ENCODE data around the gene HEYL. TPM values are rescaled to one million over a fixed set of nuclear protein-coding genes. Genes with fewer than 3 reads are reported as not detected.
"Not testable (repeated sequence)": the region's sequence is repeated elsewhere in the genome, so short reads cannot be mapped to it uniquely, and the experiment has no call there.

Gene HEYL
- total and polyA plus RNA-seq, 9 of the 15 experiments (the other 6 are each of a cell fraction or from before 2014, with no cell fraction given), result 0.13 to 0.89 (median 0.25) TPM

DNA sequence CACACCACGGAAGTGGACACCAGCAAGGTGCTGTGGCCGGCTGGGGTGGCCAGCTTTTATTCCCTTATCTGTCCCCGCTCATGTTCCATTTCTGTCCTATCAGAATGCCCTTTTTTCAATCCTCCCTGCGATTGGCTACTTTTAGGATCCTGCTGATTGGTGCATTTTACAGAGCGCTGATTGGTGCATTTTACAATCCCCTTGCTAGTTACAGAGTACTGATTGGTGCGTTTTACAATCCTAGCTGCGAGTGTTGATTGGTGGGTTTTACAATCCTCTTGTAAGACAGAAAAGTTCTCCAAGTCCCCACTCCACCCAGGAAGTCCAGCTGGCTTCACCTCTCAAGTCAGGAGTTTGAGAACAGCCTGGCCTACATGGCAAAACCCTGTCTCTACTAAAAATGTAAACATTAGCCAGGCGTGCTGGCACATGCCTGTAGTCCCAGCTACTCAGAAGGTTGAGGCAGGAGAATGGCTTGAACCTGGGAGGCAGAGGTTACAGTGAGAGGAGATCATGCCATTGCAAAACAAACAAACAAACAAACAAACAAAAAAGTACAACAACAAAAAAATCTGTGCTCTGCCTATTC is 37.7 kb downstream of the HEYL start:
- CTCF ChIA-PET (ENCODE audit: low intra/inter-chr PET ratio); H3K4me2 ChIP-seq (ENCODE audit: insufficient read depth, low read length); intact Hi-C loops (cut with micrococcal nuclease); H3K79me2 ChIP-seq (ENCODE audit: control insufficient read depth, insufficient read depth, low read length); H3K9me1 ChIP-seq (ENCODE audit: control insufficient read depth, insufficient read depth, low read length); H3K36me3 ChIP-seq (ENCODE audit: control insufficient read depth, insufficient read depth, low read length); H3K9me3 ChIP-seq (replicated peaks; ENCODE audit: control insufficient read depth, insufficient read depth, low read depth, low read length); H3K4me3 ChIP-seq; ATAC-seq; BruUV-seq (replicated peaks); H3K27ac ChIP-seq (ENCODE audit: extremely low read depth, low read depth, low read length); H3K9ac ChIP-seq (ENCODE audit: insufficient read depth in 1 of 2, low read depth in 2 of 2, low read length in 2 of 2); H3K27me3 ChIP-seq (ENCODE audit: control insufficient read depth in 2 of 2, insufficient read depth in 2 of 2, low read length in 2 of 2); FAIRE-seq; in situ Hi-C loops (cut with MboI); DNase-seq (ENCODE audit: extremely low read depth in 1 of 4, low spot score in 3 of 4); H2AFZ ChIP-seq (ENCODE audit: low read depth, low read length); H3K4me1 ChIP-seq (replicated peaks in 1 of 2; ENCODE audit: control insufficient read depth in 2 of 2, insufficient read depth in 2 of 2, low read length in 2 of 2); H4K20me1 ChIP-seq (replicated peaks; ENCODE audit: control insufficient read depth, insufficient read depth, low read length); TF ChIP-seq FOXM1 (CRISPR knock-in tag; IDR thresholded peaks at IDR 0.05; ENCODE audit: low read depth): not testable (repeated sequence)
- 23% methylated on average over 8 of the region's 8 CpGs for WGBS (ENCODE audit: insufficient coverage, low coverage, missing lambda C conversion rate)
- POLR2A ChIA-PET, result interaction anchor here (0.7 to 1.0 kb wide), 2 partner anchors 26 to 112 kb away, joined by 3 read pairs; no protein-coding TSS in a partner anchor
- TF ChIP-seq FOXM1 (IDR thresholded peaks at IDR 0.05; ENCODE audit: low read depth), result 0 out of 2 replicates have a peak, but pooled peaks have one; percentile 33
- TF ChIP-seq CC2D1A (IDR thresholded peaks at IDR 0.05), result peak; percentile 60
- peak; percentile 5 for TF ChIP-seq RBM25 (IDR thresholded peaks at IDR 0.05; ENCODE audit: low read depth, low read length, severe bottlenecking)
- peak; percentile 22 for TF ChIP-seq NFYB (IDR thresholded peaks at IDR 0.05; ENCODE audit: extremely low read depth, insufficient read length)
- TF ChIP-seq, protein P1, sequence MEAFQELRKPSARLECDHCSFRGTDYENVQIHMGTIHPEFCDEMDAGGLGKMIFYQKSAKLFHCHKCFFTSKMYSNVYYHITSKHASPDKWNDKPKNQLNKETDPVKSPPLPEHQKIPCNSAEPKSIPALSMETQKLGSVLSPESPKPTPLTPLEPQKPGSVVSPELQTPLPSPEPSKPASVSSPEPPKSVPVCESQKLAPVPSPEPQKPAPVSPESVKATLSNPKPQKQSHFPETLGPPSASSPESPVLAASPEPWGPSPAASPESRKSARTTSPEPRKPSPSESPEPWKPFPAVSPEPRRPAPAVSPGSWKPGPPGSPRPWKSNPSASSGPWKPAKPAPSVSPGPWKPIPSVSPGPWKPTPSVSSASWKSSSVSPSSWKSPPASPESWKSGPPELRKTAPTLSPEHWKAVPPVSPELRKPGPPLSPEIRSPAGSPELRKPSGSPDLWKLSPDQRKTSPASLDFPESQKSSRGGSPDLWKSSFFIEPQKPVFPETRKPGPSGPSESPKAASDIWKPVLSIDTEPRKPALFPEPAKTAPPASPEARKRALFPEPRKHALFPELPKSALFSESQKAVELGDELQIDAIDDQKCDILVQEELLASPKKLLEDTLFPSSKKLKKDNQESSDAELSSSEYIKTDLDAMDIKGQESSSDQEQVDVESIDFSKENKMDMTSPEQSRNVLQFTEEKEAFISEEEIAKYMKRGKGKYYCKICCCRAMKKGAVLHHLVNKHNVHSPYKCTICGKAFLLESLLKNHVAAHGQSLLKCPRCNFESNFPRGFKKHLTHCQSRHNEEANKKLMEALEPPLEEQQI (IDR thresholded peaks at IDR 0.05), result 0 out of 2 replicates have a peak, but pooled peaks have one; percentile 38
- peak; percentile 67 for TF ChIP-seq ZNF316 (IDR thresholded peaks at IDR 0.05)
- peak; percentile 66 for TF ChIP-seq ASH1L (IDR thresholded peaks at IDR 0.05; ENCODE audit: borderline replicate concordance, low read depth, partially characterized antibody)

All from K562 (cell line).